SK-N-SH (cell line): ENCODE measurements around the gene GNPTAB. TPM values are rescaled to one million over a fixed set of nuclear protein-coding genes. Genes with fewer than 3 reads are reported as not detected.
"Not testable (repeated sequence)": the region's sequence is repeated elsewhere in the genome, so short reads cannot be mapped to it uniquely, and the experiment has no call there.

Experiments used
- CTCF ChIA-PET: fragments of 300-600, 350-600 bp; formaldehyde crosslinking; extraction: SDS; loops from one replicate; lab custom pipeline; 2021; lab: Yijun Ruan, JAX
- POLR2A ChIA-PET: fragments of 350-600 bp; sonication (Branson Sonifier 250); formaldehyde crosslinking; extraction: SDS; loops from one replicate; lab custom pipeline; 2020; ENCODE audit warnings: antibody characterized with exemption, inconsistent platforms; lab: Yijun Ruan, JAX
- DNase-seq: peaks from one replicate; pipeline ENCODE4 v3.0.0; 2012
- H2AFZ ChIP-seq: fragments of 200-600 bp; sonication (generic); 2 replicates; pipeline ENCODE4 v1.8.1; 2016; ENCODE audit warnings: antibody characterized with exemption, mild to moderate bottlenecking, low read depth
- H3F3A ChIP-seq: fragments of 200-600 bp; sonication (generic); replicated peaks from 2 replicates; pipeline ENCODE3; 2016; ENCODE audit warnings: antibody characterized with exemption, mild to moderate bottlenecking; ENCODE audit not compliant: insufficient read depth
- H3K27ac ChIP-seq, 2 experiments: fragments of 200-500 bp in 1 of 2; fragments of 200-600 bp in 1 of 2; sonication (Bioruptor generic) in 1 of 2; sonication (generic), shearing (Covaris generic) in 1 of 2; 2 replicates each; pipeline versions ENCODE4 v1.5.1 to v1.6.1; 2014 to 2016; ENCODE audit warnings: low read depth in 2 of 2, inconsistent platforms in 1 of 2, low read length in 1 of 2, mild to moderate bottlenecking in 1 of 2, mixed read lengths in 1 of 2
- H3K27me3 ChIP-seq: fragments of 200-600 bp; sonication (generic), shearing (Covaris generic); 2 replicates; pipeline ENCODE4 v1.6.1; 2016; ENCODE audit warnings: mixed run types; ENCODE audit not compliant: insufficient read depth
- H3K36me3 ChIP-seq, 2 experiments: fragments of 200-500 bp in 1 of 2; fragments of 200-600 bp in 1 of 2; sonication (Bioruptor generic) in 1 of 2; sonication (generic) in 1 of 2; replicated peaks in 1 of 2; 2 replicates each; pipeline versions ENCODE3 to v1.5.1; 2014 to 2016; ENCODE audit warnings: low read length in 1 of 2, mild to moderate bottlenecking in 1 of 2; ENCODE audit not compliant: insufficient read depth in 2 of 2, control insufficient read depth in 1 of 2
- H3K4me1 ChIP-seq, 2 experiments: fragments of 200-500 bp in 1 of 2; fragments of 200-600 bp in 1 of 2; sonication (Bioruptor generic) in 1 of 2; sonication (generic), shearing (Covaris generic) in 1 of 2; 2 replicates each; pipeline versions ENCODE4 v1.5.1 to v1.6.1; 2014 to 2016; ENCODE audit warnings: low read depth in 1 of 2, low read length in 1 of 2, mixed run types in 1 of 2; ENCODE audit not compliant: insufficient read depth in 2 of 2, control insufficient read depth in 1 of 2
- H3K4me2 ChIP-seq: fragments of 200-600 bp; sonication (generic), shearing (Covaris generic); 2 replicates; pipeline ENCODE4 v1.6.1; 2017; ENCODE audit warnings: mixed run types
- H3K4me3 ChIP-seq, 2 experiments: fragments of 200-500 bp in 1 of 2; fragments of 200-600 bp in 1 of 2; sonication (Bioruptor generic) in 1 of 2; sonication (generic), shearing (Covaris generic) in 1 of 2; 2 replicates each; pipeline versions ENCODE4 v1.5.1 to v1.8.1; 2014 to 2016; ENCODE audit warnings: low read depth in 2 of 2, inconsistent platforms in 1 of 2, low read length in 1 of 2, mild to moderate bottlenecking in 1 of 2, mixed read lengths in 1 of 2, moderate library complexity in 1 of 2
- H3K79me2 ChIP-seq: fragments of 200-600 bp; sonication (generic); 2 replicates; pipeline ENCODE4 v1.8.1; 2017; ENCODE audit warnings: mild to moderate bottlenecking; ENCODE audit not compliant: insufficient read depth
- H3K9ac ChIP-seq: fragments of 200-600 bp; sonication (generic); 2 replicates; pipeline ENCODE4 v1.6.1; 2017; ENCODE audit warnings: mixed run types
- H3K9me2 ChIP-seq: fragments of 200-600 bp; sonication (generic); 2 replicates; pipeline ENCODE4 v1.6.1; 2017; ENCODE audit warnings: mixed run types
- H3K9me3 ChIP-seq: fragments of 200-600 bp; sonication (generic); 2 replicates; pipeline ENCODE4 v1.6.1; 2017; ENCODE audit warnings: mixed run types, mild to moderate bottlenecking, moderate library complexity
- H4K20me1 ChIP-seq: fragments of 200-600 bp; sonication (generic); 2 replicates; pipeline ENCODE4 v1.6.1; 2017; ENCODE audit warnings: mild to moderate bottlenecking, mixed run types; ENCODE audit not compliant: insufficient read depth
- GABPA ChIP-seq: IDR thresholded peaks from 2 replicates; pipeline ENCODE4 v1.4.0; 2012; ENCODE audit warnings: low read depth, mild to moderate bottlenecking
- GATA2 ChIP-seq: sonication (generic); formaldehyde crosslinking; IDR thresholded peaks from 2 replicates; pipeline ENCODE4 v1.5.0; 2020; ENCODE audit warnings: mild to moderate bottlenecking, missing genetic modification reagents
- JUND ChIP-seq: IDR thresholded peaks from 2 replicates; pipeline ENCODE4 v1.4.0; 2012
- MXI1 ChIP-seq: IDR thresholded peaks from 2 replicates; pipeline ENCODE4 v1.6.1; 2012; ENCODE audit warnings: mild to moderate bottlenecking, low read depth, low read length, improper control_type of control experiment
- SMC3 ChIP-seq: IDR thresholded peaks from 2 replicates; pipeline ENCODE4 v1.6.1; 2012; ENCODE audit warnings: low read depth, low read length, improper control_type of control experiment
- TAF1 ChIP-seq: IDR thresholded peaks from 2 replicates; pipeline ENCODE4 v1.6.1; 2012; ENCODE audit warnings: low read depth, mild to moderate bottlenecking, low read length, moderate library complexity, borderline replicate concordance
- TCF12 ChIP-seq: IDR thresholded peaks from 2 replicates; pipeline ENCODE4 v1.4.0; 2012
- WGBS: methylation state at CpG from one replicate; pipeline ENCODE4 v1.1.6; 2017; ENCODE audit warnings: low lambda C conversion rate; 5-methylcytosine and 5-hydroxymethylcytosine counted together
- polyA plus RNA-seq, 3 experiments: library from polyadenylated mRNA; depleted of rRNA; stranded (reverse); fragments of >200 nt; gene quantifications; 2 replicates each; pipeline ENCODE4 v1.2.3, GENCODE V29; 2012
- TF ChIP-seq, protein P1 (sequence below): IDR thresholded peaks from 2 replicates; pipeline ENCODE4 v1.4.0; 2012; ENCODE audit warnings: low read depth, borderline replicate concordance
- TF ChIP-seq, protein P2 (sequence below): IDR thresholded peaks from 2 replicates; pipeline ENCODE4 v1.4.0; 2012; ENCODE audit warnings: low read depth, borderline replicate concordance

Gene GNPTAB
- polyA plus RNA-seq, 1 of the 3 experiments (the other 2 are of a cell fraction): 18.8 TPM

DNA sequence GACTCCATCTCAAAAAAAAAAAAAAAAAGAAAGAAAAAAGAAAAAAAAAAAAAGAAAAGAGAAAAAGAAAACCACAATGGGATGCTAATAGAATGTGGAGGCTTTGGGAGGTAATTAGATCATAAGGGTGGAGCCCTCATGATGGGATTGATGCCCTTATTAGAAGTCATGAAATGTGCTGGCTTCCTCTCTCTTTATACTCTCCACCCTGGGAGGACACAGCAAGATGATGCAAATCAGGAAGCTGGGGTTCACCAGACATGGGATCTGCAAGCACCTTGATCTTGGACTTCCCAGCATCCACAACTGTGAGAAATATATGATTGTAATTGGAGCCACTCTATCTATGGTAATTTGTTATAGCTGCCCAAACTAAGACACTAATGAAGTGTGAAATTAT, 33.2 kb upstream of the GNPTAB start:
- POLR2A ChIA-PET: interaction anchor here (0.6 kb wide), 1 partner anchor 1597 kb away, joined by 3 read pairs; the partner anchor contains the start of gene DEPDC4
- no peak for TF ChIP-seq GABPA
- no peak for TF ChIP-seq TAF1
- no peak for TF ChIP-seq MXI1
- TF ChIP-seq, protein P1, sequence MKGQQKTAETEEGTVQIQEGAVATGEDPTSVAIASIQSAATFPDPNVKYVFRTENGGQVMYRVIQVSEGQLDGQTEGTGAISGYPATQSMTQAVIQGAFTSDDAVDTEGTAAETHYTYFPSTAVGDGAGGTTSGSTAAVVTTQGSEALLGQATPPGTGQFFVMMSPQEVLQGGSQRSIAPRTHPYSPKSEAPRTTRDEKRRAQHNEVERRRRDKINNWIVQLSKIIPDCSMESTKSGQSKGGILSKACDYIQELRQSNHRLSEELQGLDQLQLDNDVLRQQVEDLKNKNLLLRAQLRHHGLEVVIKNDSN: no peak
- no peak for TF ChIP-seq GATA2 (CRISPR knock-in tag)
- TF ChIP-seq SMC3: no peak
- TF ChIP-seq, all 33 proteins: peak for 0
- Histone ChIP-seq H3K36me3 (no peaks in the 10 kb centered on the region), H3K9me2 (no peaks in the 10 kb centered on the region), H3K27ac (no peak overlapping the region), H3K9ac (no peak overlapping the region), H3F3A (peaks cover 13% of the 10 kb centered on the region), H4K20me1 (no peaks in the 10 kb centered on the region), H2AFZ (no peak overlapping the region), H3K4me2 (no peak overlapping the region), H3K27me3 (no peaks in the 10 kb centered on the region), H3K9me3 (no peaks in the 10 kb centered on the region), H3K4me3 (no peak overlapping the region), H3K4me1 (peaks cover 0 to 6% of the 10 kb centered on the region in 2 experiments; a peak in 2 of 4 replicates), H3K79me2 (no peaks in the 10 kb centered on the region)
- CTCF ChIA-PET: no interaction called here
- DNase-seq: no peak

DNA sequence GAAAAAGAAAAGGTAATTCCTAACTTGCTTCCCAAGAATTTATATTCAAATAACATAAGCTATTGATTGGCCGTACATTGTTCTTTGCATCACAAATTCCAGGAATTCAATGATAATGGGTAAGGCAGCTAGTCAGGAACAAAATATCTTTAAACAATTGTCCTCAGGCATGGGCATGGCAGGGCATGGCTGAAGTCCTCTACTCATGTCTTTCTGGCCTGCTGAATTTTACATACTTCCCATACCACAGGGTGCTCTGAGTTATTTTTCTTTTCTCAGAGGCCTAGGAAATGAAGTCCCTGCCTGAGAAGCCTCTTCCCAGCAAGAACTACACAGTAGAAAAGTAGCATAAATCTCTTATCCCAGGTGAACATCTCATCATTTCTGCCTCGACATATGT, 31.5 kb upstream of the GNPTAB start:
- CTCF ChIA-PET: interaction anchor here (0.6 kb wide), 1 partner anchor 77 kb away, joined by 3 read pairs; no protein-coding TSS in a partner anchor
- Histone ChIP-seq H3F3A (peaks cover 18% of the 10 kb centered on the region), H3K4me3 (no peak overlapping the region)
- TF ChIP-seq JUND (no peak), TCF12 (no peak), GATA2 (CRISPR knock-in tag) (no peak), TAF1 (no peak)
- TF ChIP-seq, protein P2, sequence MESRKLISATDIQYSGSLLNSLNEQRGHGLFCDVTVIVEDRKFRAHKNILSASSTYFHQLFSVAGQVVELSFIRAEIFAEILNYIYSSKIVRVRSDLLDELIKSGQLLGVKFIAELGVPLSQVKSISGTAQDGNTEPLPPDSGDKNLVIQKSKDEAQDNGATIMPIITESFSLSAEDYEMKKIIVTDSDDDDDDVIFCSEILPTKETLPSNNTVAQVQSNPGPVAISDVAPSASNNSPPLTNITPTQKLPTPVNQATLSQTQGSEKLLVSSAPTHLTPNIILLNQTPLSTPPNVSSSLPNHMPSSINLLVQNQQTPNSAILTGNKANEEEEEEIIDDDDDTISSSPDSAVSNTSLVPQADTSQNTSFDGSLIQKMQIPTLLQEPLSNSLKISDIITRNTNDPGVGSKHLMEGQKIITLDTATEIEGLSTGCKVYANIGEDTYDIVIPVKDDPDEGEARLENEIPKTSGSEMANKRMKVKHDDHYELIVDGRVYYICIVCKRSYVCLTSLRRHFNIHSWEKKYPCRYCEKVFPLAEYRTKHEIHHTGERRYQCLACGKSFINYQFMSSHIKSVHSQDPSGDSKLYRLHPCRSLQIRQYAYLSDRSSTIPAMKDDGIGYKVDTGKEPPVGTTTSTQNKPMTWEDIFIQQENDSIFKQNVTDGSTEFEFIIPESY: no peak
- TF ChIP-seq, all 33 proteins: peak for 0
- no peak for DNase-seq
- H3K36me3 ChIP-seq: no peaks in the 10 kb centered on the region
- H3K79me2 ChIP-seq: no peaks in the 10 kb centered on the region
- 90% methylated on average over 2 of the region's 2 CpGs for WGBS
- H3K27ac ChIP-seq: no peak overlapping the region
- H3K27me3 ChIP-seq: no peaks in the 10 kb centered on the region
- no peak overlapping the region for H3K9ac ChIP-seq
- H3K4me2 ChIP-seq: no peak overlapping the region
- no peak overlapping the region for H2AFZ ChIP-seq
- H4K20me1 ChIP-seq: no peaks in the 10 kb centered on the region
- H3K9me3 ChIP-seq: no peaks in the 10 kb centered on the region
- POLR2A ChIA-PET: no interaction called here
- no peaks in the 10 kb centered on the region for H3K9me2 ChIP-seq
- H3K4me1 ChIP-seq: peaks cover 0 to 14% of the 10 kb centered on the region in 2 experiments; a peak in 2 of 4 replicates

DNA sequence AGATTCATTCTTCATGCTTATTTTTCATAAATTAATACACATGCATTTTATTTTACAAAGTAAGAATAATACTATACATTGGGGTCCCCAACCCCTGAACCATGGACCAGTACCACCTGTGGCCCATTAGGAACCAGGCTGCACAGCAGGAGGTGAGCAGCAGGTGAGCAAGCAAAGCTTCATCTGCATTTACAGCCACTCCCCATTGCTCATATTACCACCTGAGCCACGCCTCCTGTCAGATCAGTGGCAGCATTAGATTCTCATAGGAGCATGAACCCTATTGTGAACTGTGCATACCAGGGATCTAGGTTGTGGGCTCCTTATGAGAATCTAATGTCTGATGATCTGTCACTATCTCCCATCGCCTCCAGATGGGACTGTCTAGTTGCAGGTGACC, 30.9 kb upstream of the GNPTAB start:
- peaks cover 0 to 20% of the 10 kb centered on the region in 2 experiments; a peak in 2 of 4 replicates for H3K4me1 ChIP-seq
- H3K4me2 ChIP-seq, H3K9me3 ChIP-seq, H3K27me3 ChIP-seq, H3K9me2 ChIP-seq, H3K9ac ChIP-seq, DNase-seq, POLR2A ChIA-PET, H3K36me3 ChIP-seq, H3K4me3 ChIP-seq, H3K27ac ChIP-seq, H2AFZ ChIP-seq, H3K79me2 ChIP-seq, H4K20me1 ChIP-seq: not testable (repeated sequence)
- 90% methylated on average over 2 of the region's 2 CpGs for whole genome bisulfite sequencing
- peaks cover 23% of the 10 kb centered on the region for H3F3A ChIP-seq
- CTCF ChIA-PET: interaction anchor here (0.6 kb wide), 2 partner anchors 77 to 217 kb away, joined by 3 read pairs; no protein-coding TSS in a partner anchor
